K562 (cell line): ENCODE results near the gene STRA6. TPM values are rescaled to one million over a fixed set of nuclear protein-coding genes. Genes with fewer than 3 reads are reported as not detected.

Source experiments
- ATAC-seq: fragments of 200-7000 bp; cut with Tn5 transposase; 3 replicates; pipeline ENCODE4 v1.9.1; 2020; ENCODE audit warnings: moderate library complexity
- BruUV-seq: library from RNA; stranded (reverse); fragments of 400-500 nt; replicated peaks from 2 replicates; lab custom pipeline; 2021; lab: Mats Ljungman, UMichigan
- CTCF ChIA-PET: fragments of 300-600 bp; formaldehyde crosslinking; extraction: SDS; loops from one replicate; lab custom pipeline; 2021; ENCODE audit warnings: low intra/inter-chr PET ratio; lab: Yijun Ruan, JAX
- POLR2A ChIA-PET: fragments of 300-600, 350-650 bp; sonication (Branson Sonifier 250); formaldehyde crosslinking; extraction: SDS; loops from one replicate; lab custom pipeline; 2021; ENCODE audit warnings: antibody characterized with exemption, inconsistent platforms; lab: Yijun Ruan, JAX
- DNase-seq, 4 experiments: peaks; one replicate each; pipeline versions ENCODE4 v3.0.0 to v3.0.0-alpha.2; 2011 to 2018; ENCODE audit warnings: low spot score in 3 of 4, mixed read lengths in 3 of 4; ENCODE audit errors: extremely low read depth in 1 of 4
- FAIRE-seq: peaks from 2 replicates; lab custom pipeline; 2011; peaks lifted over from hg19 to GRCh38; lab: Jason Lieb, UNC
- H2AFZ ChIP-seq: 2 replicates; pipeline ENCODE4 v1.6.0; 2011; ENCODE audit warnings: low read depth, low read length, control low read depth, inconsistent platforms
- H3K27ac ChIP-seq: fragments of 200-600 bp; 3 replicates; pipeline ENCODE4 v1.8.0; 2011; ENCODE audit warnings: low read depth, mild to moderate bottlenecking, control low read depth, inconsistent platforms, low read length, moderate library complexity, mixed read lengths; ENCODE audit errors: extremely low read depth
- H3K27me3 ChIP-seq, 2 experiments: fragments of 300-600 bp in 1 of 2; 2 replicates in 1 of 2; 3 replicates in 1 of 2; pipeline versions ENCODE4 v1.6.0 to v1.8.0; 2011; ENCODE audit warnings: inconsistent platforms in 2 of 2, low read length in 2 of 2, mild to moderate bottlenecking in 1 of 2, mixed read lengths in 1 of 2, moderate library complexity in 1 of 2; ENCODE audit not compliant: control insufficient read depth in 2 of 2, insufficient read depth in 2 of 2
- H3K36me3 ChIP-seq: fragments of 300-600 bp; 3 replicates; pipeline ENCODE4 v1.8.0; 2011; ENCODE audit warnings: mild to moderate bottlenecking, low read length, inconsistent platforms; ENCODE audit not compliant: control insufficient read depth, insufficient read depth
- H3K4me1 ChIP-seq, 2 experiments: fragments of 200-600 bp in 1 of 2; replicated peaks in 1 of 2; 2 replicates in 1 of 2; 3 replicates in 1 of 2; pipeline versions ENCODE4 v1.5.1 to v1.8.0; 2011; ENCODE audit warnings: inconsistent platforms in 2 of 2, low read length in 2 of 2, mild to moderate bottlenecking in 1 of 2, mixed read lengths in 1 of 2, moderate library complexity in 1 of 2; ENCODE audit not compliant: control insufficient read depth in 2 of 2, insufficient read depth in 2 of 2
- H3K4me2 ChIP-seq: 2 replicates; pipeline ENCODE4 v1.6.1; 2011; ENCODE audit warnings: low read length, control low read depth, inconsistent platforms, mixed read lengths; ENCODE audit not compliant: insufficient read depth
- H3K4me3 ChIP-seq: fragments of 200-600 bp; sonication (generic), shearing (Covaris generic); 2 replicates; pipeline ENCODE4 v1.5.1; 2016; ENCODE audit warnings: control low read depth, inconsistent platforms
- H3K79me2 ChIP-seq: fragments of 200-600 bp; 3 replicates; pipeline ENCODE4 v1.8.0; 2011; ENCODE audit warnings: low read length, inconsistent platforms; ENCODE audit not compliant: control insufficient read depth, insufficient read depth
- H3K9ac ChIP-seq, 2 experiments: 2 replicates each; pipeline versions ENCODE4 v1.6.0 to v1.6.1; 2011; ENCODE audit warnings: low read depth in 2 of 2, low read length in 2 of 2, control low read depth in 1 of 2, inconsistent platforms in 1 of 2, mild to moderate bottlenecking in 1 of 2, mixed read lengths in 1 of 2; ENCODE audit not compliant: insufficient read depth in 1 of 2
- H3K9me1 ChIP-seq: one replicate; pipeline ENCODE4 v1.6.0; 2011; ENCODE audit warnings: inconsistent platforms, mild to moderate bottlenecking, low read length, moderate library complexity; ENCODE audit not compliant: control insufficient read depth, insufficient read depth
- H3K9me3 ChIP-seq: replicated peaks from 2 replicates; pipeline ENCODE4 v1.5.1; 2011; ENCODE audit warnings: low read depth, low read length, inconsistent platforms; ENCODE audit not compliant: control insufficient read depth, insufficient read depth
- H4K20me1 ChIP-seq: replicated peaks from 2 replicates; pipeline ENCODE4 v1.6.1; 2011; ENCODE audit warnings: low read length, inconsistent platforms, mixed read lengths; ENCODE audit not compliant: control insufficient read depth, insufficient read depth
- CHD4 ChIP-seq: fragments of 200-600 bp; sonication (generic); IDR thresholded peaks from 3 replicates; pipeline ENCODE4 v1.6.1; 2012; ENCODE audit warnings: low read depth, mild to moderate bottlenecking, mixed read lengths, low read length, inconsistent platforms; ENCODE audit not compliant: insufficient read depth, insufficient replicate concordance, poor library complexity, severe bottlenecking
- CREM ChIP-seq: IDR thresholded peaks from 2 replicates; pipeline ENCODE4 v1.6.1; 2014; ENCODE audit warnings: antibody characterized with exemption, low read depth
- EP300 ChIP-seq: IDR thresholded peaks from 2 replicates; pipeline ENCODE4 v1.6.1; 2012; ENCODE audit warnings: low read length, improper control_type of control experiment
- FOXK1 ChIP-seq: sonication (generic); formaldehyde crosslinking; IDR thresholded peaks from 2 replicates; pipeline ENCODE4 v1.8.0; 2022; ENCODE audit warnings: missing genetic modification reagents, mild to moderate bottlenecking, borderline replicate concordance
- FOXM1 ChIP-seq, 2 experiments: fragments of 450-650 bp in 1 of 2; sonication (generic) in 1 of 2; formaldehyde crosslinking in 1 of 2; IDR thresholded peaks; 2 replicates each; pipeline versions ENCODE4 v1.6.1 to v1.9.0; 2017 to 2022; ENCODE audit warnings: low read depth in 2 of 2, mild to moderate bottlenecking in 2 of 2, missing genetic modification reagents in 1 of 2, moderate library complexity in 1 of 2
- NR2C1 ChIP-seq, 2 experiments: fragments of 450-650 bp; IDR thresholded peaks; 2 replicates each; pipeline ENCODE4 v1.6.1; 2017; ENCODE audit warnings: mild to moderate bottlenecking in 2 of 2, antibody characterized with exemption in 1 of 2, inconsistent platforms in 1 of 2, missing compliant biosample characterization in 1 of 2, missing genetic modification characterization in 1 of 2
- RFX1 ChIP-seq: fragments of 450-650 bp; IDR thresholded peaks from 2 replicates; pipeline ENCODE4 v1.6.1; 2016; ENCODE audit warnings: mild to moderate bottlenecking, moderate library complexity
- RREB1 ChIP-seq: fragments of 250-450 bp; sonication (Bioruptor Pico); IDR thresholded peaks from 2 replicates; pipeline ENCODE4 v1.4.0; 2020
- ZBTB17 ChIP-seq: fragments of 450-650 bp; formaldehyde crosslinking; IDR thresholded peaks from 2 replicates; pipeline ENCODE4 v1.4.0; 2020; ENCODE audit warnings: mild to moderate bottlenecking
- ZNF551 ChIP-seq: fragments of 250-450 bp; sonication (Bioruptor Pico); IDR thresholded peaks from 2 replicates; pipeline ENCODE4 v1.5.0; 2021; ENCODE audit warnings: mild to moderate bottlenecking, moderate library complexity
- WGBS: fragments of 100-300 bp; shearing (Covaris generic); methylation state at CpG from one replicate; pipeline ENCODE4 v1.1.6; 2016; ENCODE audit warnings: low coverage, mixed read lengths; ENCODE audit not compliant: insufficient coverage; ENCODE audit errors: missing lambda C conversion rate; 5-methylcytosine and 5-hydroxymethylcytosine counted together
- in situ Hi-C: fragments of 300-500 bp; cut with MboI; formaldehyde crosslinking; loops from 4 replicates; pipeline ENCODE4 v1.15.0; 2018; ENCODE audit warnings: inconsistent platforms, mixed read lengths
- intact Hi-C: fragments of 100-400 bp; cut with micrococcal nuclease; formaldehyde crosslinking; loops from 2 replicates; pipeline ENCODE4 v1.14.2; 2022
- polyA plus RNA-seq, 8 experiments: library from polyadenylated mRNA; depleted of rRNA in 4 of 8; stranded (reverse) in 5 of 8; unstranded in 3 of 8; fragments of >200 nt; fragmentation: Nextera tagmentation in 2 of 8; fragmentation: Illumina TruSeq in 1 of 8; extraction: Ambion mirVana in 2 of 8; extraction: Trizol in 1 of 8; gene quantifications; 2 replicates each; pipeline versions ENCODE4 v1.2.1 to v1.2.3, GENCODE V29; 2011 to 2014; ENCODE audit warnings: inconsistent platforms in 1 of 8, missing spikeins in 1 of 8
- total RNA-seq, 7 experiments: library from RNA; depleted of rRNA in 6 of 7; stranded (reverse); fragments of >200 nt in 6 of 7; fragmentation: Illumina TruSeq in 2 of 7; extraction: Trizol in 2 of 7; gene quantifications; 2 replicates each; pipeline versions ENCODE4 v1.2.1 to v1.2.3, GENCODE V29; 2011 to 2021; ENCODE audit warnings: low replicate concordance in 1 of 7
- TF ChIP-seq, protein P1 (sequence below): fragments of 250-450 bp; sonication (Bioruptor Pico); IDR thresholded peaks from 2 replicates; pipeline ENCODE4 v1.4.0; 2020
- TF ChIP-seq, protein P2 (sequence below): fragments of 450-650 bp; formaldehyde crosslinking; IDR thresholded peaks from 2 replicates; pipeline ENCODE4 v1.4.0; 2022; ENCODE audit warnings: mild to moderate bottlenecking, moderate library complexity

Gene STRA6
- total and polyA plus RNA-seq, 9 of the 15 experiments (the other 6 are each of a cell fraction or from before 2014, with no cell fraction given), result 0.04 to 2.0 (median 0.43) TPM; not detected in 2

- H3K4me2 ChIP-seq, result no peak overlapping the region
- no peak overlapping the region for H3K4me3 ChIP-seq
- in situ Hi-C loops, result loop anchor here (25.0 kb wide), 1 partner anchor 1156 kb away; the partner anchor contains the start of gene GOLGA6D
- CTCF ChIA-PET, result no interaction called here
- H2AFZ ChIP-seq, result no peak overlapping the region
- peaks cover 39 to 57% of the 10 kb centered on the region in 2 experiments for H3K27me3 ChIP-seq
- no peak overlapping the region for H3K27ac ChIP-seq
- WGBS, result 9% methylated on average over 17 of the region's 28 CpGs
- ATAC-seq (no peak), DNase-seq (no peak), FAIRE-seq (no peak)
- POLR2A ChIA-PET, result no interaction called here
- H3K36me3 ChIP-seq, result no peaks in the 10 kb centered on the region
- no peak overlapping the region for H3K9ac ChIP-seq
- no peaks in the 10 kb centered on the region for H3K9me1 ChIP-seq
- no peaks in the 10 kb centered on the region for H3K79me2 ChIP-seq
- no TSS peak for BruUV-seq
- no peaks in the 10 kb centered on the region; the same call in 1 of the 2 replicates for H4K20me1 ChIP-seq
- H3K9me3 ChIP-seq, result no peaks in the 10 kb centered on the region
- H3K4me1 ChIP-seq, result peaks cover 0 to 30% of the 10 kb centered on the region in 2 experiments; a peak in 2 of 5 replicates
- intact Hi-C loops, result no loop called here
- TF ChIP-seq NR2C1 (IDR thresholded peaks at IDR 0.05) (no peak), NR2C1 (tag; IDR thresholded peaks at IDR 0.05) (no peak), RFX1 (no peak), CREM (no peak), ZNF551 (CRISPR knock-in tag) (no peak), FOXM1 (IDR thresholded peaks at IDR 0.05; ENCODE audit: low read depth) (no peak), FOXM1 (CRISPR knock-in tag; IDR thresholded peaks at IDR 0.05; ENCODE audit: low read depth) (no peak), FOXK1 (no peak), CHD4 (no peak), EP300 (no peak), RREB1 (no peak), ZBTB17 (CRISPR knock-in tag) (no peak)
- TF ChIP-seq, protein P1, sequence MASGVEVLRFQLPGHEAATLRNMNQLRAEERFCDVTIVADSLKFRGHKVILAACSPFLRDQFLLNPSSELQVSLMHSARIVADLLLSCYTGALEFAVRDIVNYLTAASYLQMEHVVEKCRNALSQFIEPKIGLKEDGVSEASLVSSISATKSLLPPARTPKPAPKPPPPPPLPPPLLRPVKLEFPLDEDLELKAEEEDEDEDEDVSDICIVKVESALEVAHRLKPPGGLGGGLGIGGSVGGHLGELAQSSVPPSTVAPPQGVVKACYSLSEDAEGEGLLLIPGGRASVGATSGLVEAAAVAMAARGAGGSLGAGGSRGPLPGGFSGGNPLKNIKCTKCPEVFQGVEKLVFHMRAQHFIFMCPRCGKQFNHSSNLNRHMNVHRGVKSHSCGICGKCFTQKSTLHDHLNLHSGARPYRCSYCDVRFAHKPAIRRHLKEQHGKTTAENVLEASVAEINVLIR (CRISPR knock-in tag), result no peak
- TF ChIP-seq, protein P2, sequence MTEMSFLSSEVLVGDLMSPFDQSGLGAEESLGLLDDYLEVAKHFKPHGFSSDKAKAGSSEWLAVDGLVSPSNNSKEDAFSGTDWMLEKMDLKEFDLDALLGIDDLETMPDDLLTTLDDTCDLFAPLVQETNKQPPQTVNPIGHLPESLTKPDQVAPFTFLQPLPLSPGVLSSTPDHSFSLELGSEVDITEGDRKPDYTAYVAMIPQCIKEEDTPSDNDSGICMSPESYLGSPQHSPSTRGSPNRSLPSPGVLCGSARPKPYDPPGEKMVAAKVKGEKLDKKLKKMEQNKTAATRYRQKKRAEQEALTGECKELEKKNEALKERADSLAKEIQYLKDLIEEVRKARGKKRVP (CRISPR knock-in tag), result no peak
These were observed 71.5 kb downstream of the STRA6 start for GRCh38 chr15:74130849-74131627.
